Panc1 (cell line): ENCODE data around the gene KCNJ5. TPM values are rescaled to one million over a fixed set of nuclear protein-coding genes. Genes with fewer than 3 reads are reported as not detected.

Experiments
- ATAC-seq: fragments of 200-7000 bp; cut with Tn5 transposase; 2 replicates; pipeline ENCODE4 v1.9.1; 2020; ENCODE audit warnings: mild to moderate bottlenecking, moderate library complexity
- BruUV-seq: library from RNA; stranded (reverse); fragments of 400-500 nt; replicated peaks from 2 replicates; lab custom pipeline; 2021; lab: Mats Ljungman, UMichigan
- CTCF ChIA-PET: fragments of 300-600 bp; sonication (Branson Sonifier 250); formaldehyde crosslinking; loops from one replicate; lab custom pipeline; 2022; ENCODE audit warnings: antibody characterized with exemption; lab: Charles Lee
- POLR2A ChIA-PET: fragments of 300-600 bp; sonication (Branson Sonifier 250); formaldehyde crosslinking; loops from one replicate; lab custom pipeline; 2022; ENCODE audit warnings: antibody characterized with exemption; lab: Charles Lee
- DNase-seq: peaks from one replicate; pipeline ENCODE4 v3.0.0-alpha.2; 2010; ENCODE audit warnings: low read depth, low spot score
- H3K27ac ChIP-seq: 2 replicates; pipeline ENCODE4 v1.5.1; 2011; ENCODE audit warnings: mild to moderate bottlenecking, low read length, inconsistent platforms
- H3K27me3 ChIP-seq: fragments of 200-500 bp; sonication (Bioruptor generic); 2 replicates; pipeline ENCODE4 v1.6.0; 2014; ENCODE audit warnings: low read length, inconsistent platforms; ENCODE audit not compliant: control insufficient read depth, insufficient read depth
- H3K36me3 ChIP-seq: fragments of 200-500 bp; sonication (Bioruptor generic); 2 replicates; pipeline ENCODE4 v1.5.1; 2014; ENCODE audit warnings: inconsistent platforms, mild to moderate bottlenecking, low read length, moderate library complexity; ENCODE audit not compliant: control insufficient read depth, insufficient read depth
- H3K4me1 ChIP-seq: 2 replicates; pipeline ENCODE4 v1.5.1; 2011; ENCODE audit warnings: inconsistent platforms, mild to moderate bottlenecking, low read length, moderate library complexity; ENCODE audit not compliant: control insufficient read depth, insufficient read depth
- H3K4me3 ChIP-seq, 2 experiments: 2 replicates each; pipeline ENCODE4 v1.5.1; 2011 to 2012; ENCODE audit warnings: low read depth in 2 of 2, low read length in 2 of 2, mild to moderate bottlenecking in 2 of 2, inconsistent platforms in 1 of 2, moderate library complexity in 1 of 2
- H3K9me3 ChIP-seq: fragments of 200-500 bp; sonication (Bioruptor generic); 2 replicates; pipeline ENCODE4 v1.5.1; 2014; ENCODE audit warnings: low read depth, mild to moderate bottlenecking, inconsistent platforms, low read length, moderate library complexity; ENCODE audit not compliant: control insufficient read depth, insufficient read depth
- CTCF ChIP-seq: fragments of 450-650 bp; IDR thresholded peaks from 2 replicates; pipeline ENCODE4 v1.5.1; 2017; ENCODE audit warnings: mild to moderate bottlenecking
- POLR2AphosphoS5 ChIP-seq: IDR thresholded peaks from 2 replicates; pipeline ENCODE4 v1.6.1; 2012; ENCODE audit warnings: mild to moderate bottlenecking, low read depth, low read length, moderate library complexity
- REST ChIP-seq, 2 experiments: IDR thresholded peaks; 2 replicates each; pipeline ENCODE4 v1.6.1; 2011 to 2012; ENCODE audit warnings: low read depth in 2 of 2, control low read depth in 1 of 2, low read length in 1 of 2, mild to moderate bottlenecking in 1 of 2, moderate library complexity in 1 of 2; ENCODE audit not compliant: insufficient read depth in 1 of 2
- SIN3A ChIP-seq: IDR thresholded peaks from 2 replicates; pipeline ENCODE4 v1.6.1; 2012; ENCODE audit warnings: low read depth, mild to moderate bottlenecking, low read length, moderate library complexity, borderline replicate concordance; ENCODE audit not compliant: insufficient read depth
- TCF7L2 ChIP-seq: IDR thresholded peaks from 2 replicates; pipeline ENCODE4 v1.6.1; 2011; ENCODE audit warnings: mild to moderate bottlenecking, low read depth, low read length, inconsistent platforms
- in situ Hi-C: cut with HindIII; loops from 2 replicates; pipeline ENCODE4 v1.10.0; 2016; ENCODE audit warnings: low sequenced_read_pairs, low pct_unique_long_range_greater_than_20kb
- intact Hi-C: fragments of 100-400 bp; cut with micrococcal nuclease; formaldehyde crosslinking; loops from one replicate; pipeline ENCODE4 v1.10.0; 2022; ENCODE audit not compliant: unreplicated experiment
- total RNA-seq: library from RNA; stranded (reverse); gene quantifications from one replicate; pipeline ENCODE4 v1.2.1, GENCODE V29; 2021; ENCODE audit not compliant: unreplicated experiment

The KCNJ5 gene
- total RNA-seq, 1 experiment from 2014 or later: 0.28 TPM

- intact Hi-C loops: no loop called here
- Histone ChIP-seq H3K36me3 (no peaks in the 10 kb centered on the region), H3K4me1 (no peaks in the 10 kb centered on the region), H3K27ac (no peak overlapping the region), H3K9me3 (no peaks in the 10 kb centered on the region), H3K27me3 (no peaks in the 10 kb centered on the region; the same call in 1 of the 2 replicates), H3K4me3 (no peak overlapping the region)
- no peak for DNase-seq
- in situ Hi-C loops: no loop called here
- POLR2A ChIA-PET: no interaction called here
- no peak for ATAC-seq
- no TSS peak for BruUV-seq
- CTCF ChIA-PET: no interaction called here
- TF ChIP-seq SIN3A: no peak
- no peak for TF ChIP-seq TCF7L2
- no peak for TF ChIP-seq CTCF
- no peak for TF ChIP-seq POLR2AphosphoS5
- no peak for TF ChIP-seq REST (IDR thresholded peaks at IDR 0.05; ENCODE audit: insufficient read depth in 1 of 2, low read depth in 2 of 2, low read length in 1 of 2)
These were observed 5.2 kb downstream of the KCNJ5 start for GRCh38 chr11:128896356-128896755.

GRCh38 chr11:128897826-128898225, 6.7 kb downstream of the KCNJ5 start:
- ATAC-seq: no peak
- Histone ChIP-seq H3K36me3 (no peaks in the 10 kb centered on the region), H3K27ac (no peak overlapping the region), H3K4me1 (no peaks in the 10 kb centered on the region), H3K27me3 (no peaks in the 10 kb centered on the region; the same call in 1 of the 2 replicates), H3K4me3 (no peak overlapping the region), H3K9me3 (no peaks in the 10 kb centered on the region)
- CTCF ChIA-PET: no interaction called here
- no peak for TF ChIP-seq CTCF
- TF ChIP-seq TCF7L2: no peak
- TF ChIP-seq SIN3A: no peak
- no peak for TF ChIP-seq POLR2AphosphoS5
- TF ChIP-seq REST (IDR thresholded peaks at IDR 0.05; ENCODE audit: insufficient read depth in 1 of 2, low read depth in 2 of 2, low read length in 1 of 2): no peak
- intact Hi-C loops (no loop called here), in situ Hi-C loops (no loop called here)
- POLR2A ChIA-PET: no interaction called here
- no peak for DNase-seq
- no TSS peak for BruUV-seq
